HG03135 (cell line): ENCODE results near the gene PALD1.
"Not testable (repeated sequence)": the region's sequence is repeated elsewhere in the genome, so short reads cannot be mapped to it uniquely, and the experiment has no call there.

Experiments
- ATAC-seq: cut with Tn5 transposase; IDR thresholded peaks from one replicate; pipeline ENCODE4 v1.9.1; 2021; ENCODE audit warnings: mild to moderate bottlenecking, moderate library complexity; ENCODE audit not compliant: unreplicated experiment

The PALD1 gene

GRCh38 chr10:70600512-70601395, 122.2 kb downstream of the PALD1 start:
- ATAC-seq: no peak

- no peak for ATAC-seq
Measured at GRCh38 chr10:70601746-70602145, 123.2 kb downstream of the PALD1 start.

- ATAC-seq: no peak
Measured at GRCh38 chr10:70602665-70603448, 124.3 kb downstream of the PALD1 start, which contains the start of gene PRF1. PRF1 (minus strand) TSS chr10:70602741; CDS start chr10:70600902, 1,839 bp downstream.

GRCh38 chr10:70603449-70603801, 124.9 kb downstream of the PALD1 start:
- ATAC-seq: no peak

- no peak for ATAC-seq
Measured at GRCh38 chr10:70604106-70604505, 125.5 kb downstream of the PALD1 start.

GRCh38 chr10:70605161-70605560, 126.6 kb downstream of the PALD1 start:
- no peak for ATAC-seq

GRCh38 chr10:70607936-70608335, 129.4 kb downstream of the PALD1 start:
- ATAC-seq: no peak

- no peak for ATAC-seq
Measured at GRCh38 chr10:70613941-70614340, 135.4 kb downstream of the PALD1 start.

- not testable (repeated sequence) for ATAC-seq
Measured at GRCh38 chr10:70614364-70614763, 135.8 kb downstream of the PALD1 start.

- ATAC-seq: no peak
Measured at GRCh38 chr10:70615211-70615610, 136.6 kb downstream of the PALD1 start.

GRCh38 chr10:70615784-70616522, 137.4 kb downstream of the PALD1 start:
- ATAC-seq: no peak

GRCh38 chr10:70616761-70617160, 138.2 kb downstream of the PALD1 start:
- no peak for ATAC-seq
